Measurements from ENCODE around the gene DLGAP4.

DNA sequence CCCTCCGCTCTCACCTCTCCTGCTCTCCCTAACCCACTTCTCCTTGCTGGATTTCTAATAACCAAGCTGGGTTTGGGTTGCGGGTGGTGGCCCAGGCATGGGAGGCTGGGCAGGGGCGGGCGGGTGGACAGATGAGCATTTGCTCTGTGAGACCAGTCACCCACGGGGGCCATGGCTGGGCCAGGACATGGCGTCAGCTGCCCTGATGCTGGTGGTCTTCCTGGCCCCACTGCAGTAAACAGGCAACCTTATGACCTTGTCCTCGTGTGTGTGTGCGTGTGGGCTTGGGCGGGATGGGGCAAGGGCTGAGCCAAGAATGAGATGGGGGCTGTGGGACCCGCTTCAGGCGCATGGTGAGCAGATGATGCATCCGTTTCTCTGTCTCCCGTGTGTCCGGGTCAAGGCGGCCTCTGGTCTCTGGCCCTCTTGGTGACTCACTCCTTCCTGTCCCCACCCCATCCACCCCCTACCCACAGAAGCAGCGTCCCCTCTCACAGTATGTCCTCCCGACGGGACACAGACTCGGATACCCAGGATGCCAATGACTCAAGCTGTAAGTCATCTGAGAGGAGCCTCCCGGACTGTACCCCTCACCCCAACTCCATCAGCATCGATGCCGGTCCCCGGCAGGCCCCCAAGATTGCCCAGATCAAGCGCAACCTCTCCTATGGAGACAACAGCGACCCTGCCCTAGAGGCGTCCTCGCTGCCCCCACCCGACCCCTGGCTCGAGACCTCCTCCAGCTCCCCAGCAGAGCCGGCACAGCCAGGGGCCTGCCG, 193.8 kb downstream of the DLGAP4 start:
- TF ChIP-seq FOXM1 (IDR thresholded peaks at IDR 0.05; ENCODE audit: borderline replicate concordance): no peak
- TF ChIP-seq BHLHE40 (IDR thresholded peaks at IDR 0.05; ENCODE audit: borderline replicate concordance): no peak
- no peak for TF ChIP-seq SUZ12 (IDR thresholded peaks at IDR 0.05)
- TF ChIP-seq CTBP1 (IDR thresholded peaks at IDR 0.05; ENCODE audit: borderline replicate concordance): no peak
- no peak for TF ChIP-seq SP1 (IDR thresholded peaks at IDR 0.05)
- TF ChIP-seq NFRKB (IDR thresholded peaks at IDR 0.05): no peak
- no peak for TF ChIP-seq FOXA1 (IDR thresholded peaks at IDR 0.05)
- TF ChIP-seq TARDBP (IDR thresholded peaks at IDR 0.05): no peak
- no peak for TF ChIP-seq ELF4 (IDR thresholded peaks at IDR 0.05)
- no peak for TF ChIP-seq ZNF384 (IDR thresholded peaks at IDR 0.05)
- no peak for TF ChIP-seq L3MBTL2 (conservative IDR thresholded peaks at IDR 0.05)
- TF ChIP-seq, protein P1, sequence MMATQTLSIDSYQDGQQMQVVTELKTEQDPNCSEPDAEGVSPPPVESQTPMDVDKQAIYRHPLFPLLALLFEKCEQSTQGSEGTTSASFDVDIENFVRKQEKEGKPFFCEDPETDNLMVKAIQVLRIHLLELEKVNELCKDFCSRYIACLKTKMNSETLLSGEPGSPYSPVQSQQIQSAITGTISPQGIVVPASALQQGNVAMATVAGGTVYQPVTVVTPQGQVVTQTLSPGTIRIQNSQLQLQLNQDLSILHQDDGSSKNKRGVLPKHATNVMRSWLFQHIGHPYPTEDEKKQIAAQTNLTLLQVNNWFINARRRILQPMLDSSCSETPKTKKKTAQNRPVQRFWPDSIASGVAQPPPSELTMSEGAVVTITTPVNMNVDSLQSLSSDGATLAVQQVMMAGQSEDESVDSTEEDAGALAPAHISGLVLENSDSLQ (IDR thresholded peaks at IDR 0.05): no peak
